GM06990 (cell line): ENCODE measurements around the gene GALNT7.

ENCODE experiments used
- DNase-seq: peaks from one replicate; pipeline ENCODE4 v3.0.0-alpha.2; 2011; ENCODE audit not compliant: insufficient read length; ENCODE audit errors: extremely low read depth
- H3K27me3 ChIP-seq: replicated peaks from 2 replicates; pipeline ENCODE4 v1.6.0; 2011; ENCODE audit warnings: low read length; ENCODE audit not compliant: control insufficient read depth, insufficient read depth
- H3K36me3 ChIP-seq: 2 replicates; pipeline ENCODE4 v1.5.1; 2011; ENCODE audit warnings: low read length; ENCODE audit not compliant: control insufficient read depth, insufficient read depth
- H3K4me3 ChIP-seq: replicated peaks from 2 replicates; pipeline ENCODE4 v1.5.1; 2011; ENCODE audit warnings: low read depth, mild to moderate bottlenecking, control low read depth, low read length
- CTCF ChIP-seq: IDR thresholded peaks from 2 replicates; pipeline ENCODE4 v1.5.1; 2011; ENCODE audit warnings: low read length, control low read depth, mild to moderate bottlenecking, inconsistent platforms; ENCODE audit not compliant: insufficient read depth, poor library complexity, severe bottlenecking

GALNT7 gene

DNA sequence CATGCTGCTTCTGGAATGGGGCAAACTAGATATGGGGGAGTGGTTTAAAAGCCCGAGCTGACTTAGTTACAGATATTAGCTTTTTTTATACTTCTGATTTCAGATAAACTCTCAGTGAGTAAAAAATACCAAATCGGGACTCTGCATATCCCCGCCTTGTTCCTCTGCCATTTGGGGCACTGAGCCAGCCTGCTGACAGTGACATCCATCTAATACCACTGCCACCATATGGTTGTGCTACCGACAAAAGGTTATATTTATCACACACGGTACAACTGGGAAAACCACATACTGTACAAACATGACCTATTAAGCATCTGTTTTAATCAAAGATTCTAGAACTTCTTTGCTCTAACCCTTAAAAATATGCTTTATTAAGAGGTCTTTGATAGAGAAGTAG, 78.7 kb downstream of the GALNT7 start:
- Histone ChIP-seq H3K27me3 (no peaks in the 10 kb centered on the region), H3K36me3 (peaks cover 1% of the 10 kb centered on the region; the same call in 1 of the 2 replicates), H3K4me3 (no peak overlapping the region)
- DNase-seq = no peak
- TF ChIP-seq CTCF = no peak

DNA sequence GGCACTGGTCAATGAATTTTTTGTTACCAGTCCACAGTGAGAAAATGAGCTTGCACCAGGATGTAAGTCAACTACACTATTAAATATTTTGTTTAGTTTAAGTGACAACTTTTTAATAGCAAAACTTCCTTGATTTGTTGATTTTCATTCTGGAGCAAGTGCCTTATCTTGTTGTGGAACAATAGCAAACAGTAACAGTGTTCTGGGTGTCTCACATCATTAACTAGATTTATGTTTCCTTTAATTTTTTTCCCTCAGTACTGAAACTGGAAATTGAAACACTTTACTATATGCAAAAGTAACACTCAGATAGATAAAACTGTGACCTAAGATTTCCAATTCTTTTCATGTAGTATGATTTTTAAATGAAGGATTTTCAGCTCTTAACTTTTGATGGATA, 80.1 kb downstream of the GALNT7 start:
- Histone ChIP-seq H3K4me3 (no peak overlapping the region), H3K36me3 (peaks cover 1% of the 10 kb centered on the region; the same call in 1 of the 2 replicates), H3K27me3 (no peaks in the 10 kb centered on the region)
- DNase-seq = no peak
- TF ChIP-seq CTCF = no peak

GRCh38 chr4:173252024-173252935, 83.7 kb downstream of the GALNT7 start:
- Histone ChIP-seq H3K27me3 (no peaks in the 10 kb centered on the region), H3K4me3 (no peak overlapping the region), H3K36me3 (peaks cover 1% of the 10 kb centered on the region; the same call in 1 of the 2 replicates)
- peak; percentile 27 for DNase-seq
- no peak for TF ChIP-seq CTCF

DNA sequence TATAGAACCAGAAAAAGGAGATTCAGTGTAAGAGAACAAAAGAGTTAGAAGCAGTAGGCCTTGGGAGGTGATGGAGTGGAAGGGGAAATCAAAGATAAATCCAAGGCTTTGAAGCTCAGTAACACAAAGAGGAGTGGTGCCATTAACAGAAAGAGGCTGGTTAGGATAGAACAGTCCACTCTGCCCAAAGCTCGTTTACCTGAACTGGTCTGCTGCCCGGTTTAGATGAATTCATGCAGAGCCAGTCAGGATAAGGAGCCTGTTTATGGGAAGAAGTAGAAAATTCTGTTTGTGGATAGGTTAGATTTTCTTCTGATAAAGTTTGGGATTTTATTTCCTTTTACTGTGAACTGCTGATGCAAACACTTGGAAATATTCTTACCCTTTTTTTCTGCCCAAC, 85.0 kb downstream of the GALNT7 start:
- H3K27me3 ChIP-seq = no peaks in the 10 kb centered on the region
- peaks cover 1% of the 10 kb centered on the region; the same call in 1 of the 2 replicates for H3K36me3 ChIP-seq
- TF ChIP-seq CTCF = no peak
- no peak overlapping the region for H3K4me3 ChIP-seq
- no peak for DNase-seq

GRCh38 chr4:173254646-173255045, 86.0 kb downstream of the GALNT7 start:
- no peak overlapping the region for H3K4me3 ChIP-seq
- DNase-seq = peak; percentile 17
- H3K27me3 ChIP-seq = no peaks in the 10 kb centered on the region
- peaks cover 1% of the 10 kb centered on the region; the same call in 1 of the 2 replicates for H3K36me3 ChIP-seq
- TF ChIP-seq CTCF = no peak
